Spleen (tissue), 11 donors: Measurements from ENCODE around the gene TLR4. TPM values are rescaled to one million over a fixed set of nuclear protein-coding genes. Genes with fewer than 3 reads are reported as not detected.

Experiments
- DNase-seq: peaks from one replicate; pipeline ENCODE4 v3.0.0-alpha.2; 2020
- H3K27ac ChIP-seq, 8 donors: fragments of 200-600 bp; sonication (generic) in 7 of 8; 1 replicate in 4 of 8; 2 replicates in 4 of 8; pipeline versions ENCODE4 v1.5.0 to v1.8.0; 2016 to 2021; ENCODE audit warnings: inconsistent platforms in 4 of 8, mild to moderate bottlenecking in 4 of 8, moderate library complexity in 1 of 8
- H3K27me3 ChIP-seq, 7 donors: fragments of 200-600 bp; sonication (generic) in 6 of 7; replicated peaks in 1 of 7; 1 replicate in 4 of 7; 2 replicates in 3 of 7; pipeline versions ENCODE4 v1.5.0 to v1.8.0; 2016 to 2021; ENCODE audit warnings: inconsistent platforms in 3 of 7, mild to moderate bottlenecking in 1 of 7
- H3K36me3 ChIP-seq, 6 donors: fragments of 200-600 bp; sonication (generic) in 5 of 6; 1 replicate in 4 of 6; 2 replicates in 2 of 6; pipeline versions ENCODE4 v1.5.0 to v1.8.0; 2016 to 2021; ENCODE audit warnings: inconsistent platforms in 2 of 6
- H3K4me1 ChIP-seq, 6 donors: fragments of 200-600 bp; sonication (generic) in 5 of 6; 1 replicate in 3 of 6; 2 replicates in 3 of 6; pipeline versions ENCODE4 v1.5.0 to v1.8.0; 2016 to 2021; ENCODE audit warnings: inconsistent platforms in 3 of 6
- H3K4me3 ChIP-seq, 8 donors: fragments of 200-600 bp; sonication (generic) in 7 of 8; 1 replicate in 4 of 8; 2 replicates in 4 of 8; pipeline versions ENCODE4 v1.5.0 to v1.8.0; 2016 to 2021; ENCODE audit warnings: inconsistent platforms in 4 of 8, mild to moderate bottlenecking in 4 of 8, moderate library complexity in 2 of 8
- H3K9me3 ChIP-seq, 8 donors: fragments of 200-600 bp; sonication (generic) in 7 of 8; 1 replicate in 4 of 8; 2 replicates in 4 of 8; pipeline versions ENCODE4 v1.5.0 to v1.8.0; 2016 to 2021; ENCODE audit warnings: inconsistent platforms in 4 of 8
- CTCF ChIP-seq, 11 experiments: fragments of 200-600 bp in 7 of 11; fragments of 450-650 bp in 4 of 11; sonication (generic) in 4 of 11; IDR thresholded peaks in 8 of 11; conservative IDR thresholded peaks in 3 of 11; 1 replicate in 7 of 11; 2 replicates in 4 of 11; pipeline versions ENCODE4 v1.4.0 to v1.8.0; 2016 to 2021; ENCODE audit warnings: antibody characterized with exemption in 11 of 11, inconsistent platforms in 4 of 11, mild to moderate bottlenecking in 1 of 11
- POLR2A ChIP-seq, 3 donors: fragments of 450-650 bp; IDR thresholded peaks; one replicate each; pipeline ENCODE4 v1.5.1; 2017; ENCODE audit warnings: antibody characterized with exemption in 3 of 3, mild to moderate bottlenecking in 1 of 3
- POLR2AphosphoS5 ChIP-seq, 3 donors: sonication (generic); formaldehyde crosslinking; IDR thresholded peaks; one replicate each; pipeline ENCODE4 v1.5.1; 2017; ENCODE audit warnings: antibody characterized with exemption in 3 of 3
- WGBS, 5 donors: extraction: QIAGEN DNeasy Blood & Tissue Kit in 3 of 5; methylation state at CpG; one replicate each; pipeline versions ENCODE4 v1.1.5 to v1.1.7; 2013 to 2018; 5-methylcytosine and 5-hydroxymethylcytosine counted together
- intact Hi-C: fragments of 100-400 bp; cut with DNase I; formaldehyde crosslinking; loops from one replicate; pipeline ENCODE4 v1.15.0; 2023; ENCODE audit warnings: low total_unique reads
- polyA plus RNA-seq, 3 donors: library from polyadenylated mRNA; stranded (reverse); fragments of 200-250 nt; gene quantifications; one replicate each; pipeline ENCODE4 v1.2.1, GENCODE V29; 2013
- total RNA-seq, 7 donors: library from RNA; depleted of rRNA in 3 of 7; stranded (reverse); fragments of >200 nt in 3 of 7; fragmentation: NEBNext Ultra II Directional in 4 of 7; extraction: Animal tissue kit (Norgen Biotek cat#: 25700) in 4 of 7; gene quantifications; one replicate each; pipeline versions ENCODE4 v1.1.0 to v1.2.1, GENCODE V29; 2016 to 2021
- donor health status: healthy with polysubstance abuse.
- donor health status: DM: no; HTN: no; CAD: no; lungs with moderate emphysema.
- donor health status: DM: no; HTN: no; CAD: no.
- donor health status: Bipolar disorder and iron deficiency.
- donor health status: healthy.
- donor health status: DM: no; HTN: no; CAD: no.
- donor health status: DM: yes; HTN: yes; CAD: no.

The TLR4 gene
- total and polyA plus RNA-seq, 10 donors: 6.3 to 216 (median 104) TPM

- Histone ChIP-seq H3K9me3 (no peaks in the 10 kb centered on the region), H3K27ac (peak overlapping the region; percentile 30 to 93 (median 92)), H3K27me3 (no peaks in the 10 kb centered on the region), H3K36me3 (peaks cover 0 to 44% (median 18%) of the 10 kb centered on the region in 6 donors), H3K4me3 (peak overlapping the region; percentile 8 to 72 (median 54)), H3K4me1 (peaks cover 0 to 84% (median 35%) of the 10 kb centered on the region in 6 donors)
- intact Hi-C loops: no loop called here
- no peak for DNase-seq
- TF ChIP-seq POLR2A (IDR thresholded peaks at IDR 0.05) (no peak), CTCF (IDR thresholded peaks at IDR 0.05 in 8 of 11, conservative IDR thresholded peaks at IDR 0.05 in 3 of 11) (no peak), POLR2AphosphoS5 (IDR thresholded peaks at IDR 0.05) (no peak)
- 41 to 58% (median 55%) methylated on average over 4 of the region's 4 CpGs for WGBS, 5 donors
Observed at GRCh38 chr9:117706421-117707116, 2.4 kb downstream of the TLR4 start.

GRCh38 chr9:117707561-117707960, 3.4 kb downstream of the TLR4 start:
- WGBS, 5 donors: 54 to 85% (median 76%) methylated on average over 1 of the region's 1 CpG
- Histone ChIP-seq H3K4me3 (peak overlapping the region in 7 of 8 donors; percentile 45 to 72 (median 55)), H3K27ac (peak overlapping the region in 4 of 8 donors; percentile 11 to 93 (median 92))

GRCh38 chr9:117709936-117710335, 5.7 kb downstream of the TLR4 start:
- H3K27me3 ChIP-seq: no peaks in the 10 kb centered on the region
- H3K9me3 ChIP-seq: no peaks in the 10 kb centered on the region
- WGBS, 5 donors: 90 to 98% (median 97%) methylated on average over 2 of the region's 2 CpGs
- no peak for TF ChIP-seq POLR2AphosphoS5 (IDR thresholded peaks at IDR 0.05)
- TF ChIP-seq POLR2A (IDR thresholded peaks at IDR 0.05): no peak
- no peak for TF ChIP-seq CTCF (IDR thresholded peaks at IDR 0.05 in 8 of 11, conservative IDR thresholded peaks at IDR 0.05 in 3 of 11)
- DNase-seq: no peak
- peak overlapping the region in 1 of 8 donors; percentile 72 for H3K4me3 ChIP-seq
- H3K4me1 ChIP-seq: peaks cover 0 to 90% (median 40%) of the 10 kb centered on the region in 6 donors
- no peak overlapping the region for H3K27ac ChIP-seq
- peaks cover 0 to 78% (median 47%) of the 10 kb centered on the region in 6 donors for H3K36me3 ChIP-seq
- intact Hi-C loops: loop anchor here (10.0 kb wide), 1 partner anchor 65 kb away; no protein-coding TSS in a partner anchor

More at GRCh38 chr9:117707561-117707960, 3.4 kb downstream of the TLR4 start:
- no peak for TF ChIP-seq CTCF (IDR thresholded peaks at IDR 0.05 in 8 of 11, conservative IDR thresholded peaks at IDR 0.05 in 3 of 11)
- no peak for TF ChIP-seq POLR2A (IDR thresholded peaks at IDR 0.05)
- TF ChIP-seq POLR2AphosphoS5 (IDR thresholded peaks at IDR 0.05): no peak
- DNase-seq: no peak
- Histone ChIP-seq H3K27me3 (no peaks in the 10 kb centered on the region), H3K36me3 (peaks cover 0 to 54% (median 27%) of the 10 kb centered on the region in 6 donors), H3K4me1 (peaks cover 0 to 88% (median 38%) of the 10 kb centered on the region in 6 donors), H3K9me3 (no peaks in the 10 kb centered on the region)
- intact Hi-C loops: no loop called here

- peak; percentile 60 for DNase-seq
- TF ChIP-seq CTCF (IDR thresholded peaks at IDR 0.05 in 8 of 11, conservative IDR thresholded peaks at IDR 0.05 in 3 of 11) (no peak), POLR2AphosphoS5 (IDR thresholded peaks at IDR 0.05) (peak in 1 of 3 donors; percentile 60), POLR2A (IDR thresholded peaks at IDR 0.05) (no peak)
- intact Hi-C loops: loop anchor here (10.0 kb wide), 1 partner anchor 61 kb away; no protein-coding TSS in a partner anchor
- Histone ChIP-seq H3K9me3 (no peaks in the 10 kb centered on the region), H3K36me3 (peaks cover 0 to 79% (median 41%) of the 10 kb centered on the region in 6 donors), H3K27ac (peak overlapping the region in 3 of 8 donors; percentile 13 to 46 (median 25)), H3K4me1 (peaks cover 12 to 94% (median 56%) of the 10 kb centered on the region in 6 donors), H3K4me3 (no peak overlapping the region), H3K27me3 (no peaks in the 10 kb centered on the region)
- WGBS, 5 donors: 79 to 91% (median 86%) methylated on average over 5 to 6 of the region's 6 CpGs
Observed at GRCh38 chr9:117714282-117714681, 10.1 kb downstream of the TLR4 start.
